HG02798 (cell line): ENCODE measurements around the gene SRSF4.

ENCODE experiments used
- ATAC-seq: cut with Tn5 transposase; IDR thresholded peaks from one replicate; pipeline ENCODE4 v1.9.1; 2021; ENCODE audit warnings: mild to moderate bottlenecking; ENCODE audit not compliant: unreplicated experiment, poor library complexity

The SRSF4 gene

GRCh38 chr1:29100487-29100886, 81.2 kb downstream of the SRSF4 start:
- ATAC-seq, result no peak

GRCh38 chr1:29099286-29099685, 82.4 kb downstream of the SRSF4 start:
- no peak for ATAC-seq
